Cardiac muscle cell (in vitro differentiated cells and primary cell): ENCODE results near the gene SLC16A1. TPM values are rescaled to one million over a fixed set of nuclear protein-coding genes. Genes with fewer than 3 reads are reported as not detected.
"Not testable (repeated sequence)": the region's sequence is repeated elsewhere in the genome, so short reads cannot be mapped to it uniquely, and the experiment has no call there.

Experiments used
- DNase-seq, 2 donors: peaks; one replicate each; pipeline versions ENCODE4 v3.0.0 to v3.0.0-alpha.2; 2010 to 2017; ENCODE audit warnings: low read depth in 1 of 2, low spot score in 1 of 2
- H3K27ac ChIP-seq: fragments of 200-600 bp; sonication (generic); 2 replicates; pipeline ENCODE4 v1.5.1; 2016
- H3K27me3 ChIP-seq: fragments of 200-600 bp; sonication (generic); 2 replicates; pipeline ENCODE4 v1.6.0; 2016; ENCODE audit warnings: control low read depth
- H3K36me3 ChIP-seq: fragments of 200-600 bp; sonication (generic); 2 replicates; pipeline ENCODE4 v1.5.1; 2016; ENCODE audit warnings: control low read depth
- H3K4me1 ChIP-seq: fragments of 200-600 bp; sonication (generic); 2 replicates; pipeline ENCODE4 v1.8.1; 2017; ENCODE audit warnings: low read depth, mild to moderate bottlenecking, mixed run types
- H3K4me3 ChIP-seq: fragments of 200-600 bp; sonication (generic); 2 replicates; pipeline ENCODE4 v1.5.1; 2016; ENCODE audit warnings: mild to moderate bottlenecking
- H3K9me3 ChIP-seq: fragments of 200-600 bp; sonication (generic); 2 replicates; pipeline ENCODE4 v1.5.1; 2017; ENCODE audit warnings: low read depth, mild to moderate bottlenecking, control low read depth
- CTCF ChIP-seq: IDR thresholded peaks from 2 replicates; pipeline ENCODE4 v1.5.1; 2012; ENCODE audit warnings: low read depth, mild to moderate bottlenecking, low read length
- polyA plus RNA-seq: library from polyadenylated mRNA; unstranded; fragments of >200 nt; fragmentation: Nextera tagmentation; extraction: Ambion mirVana; gene quantifications from 2 replicates; pipeline ENCODE4 v1.2.1, GENCODE V29; 2016
- total RNA-seq: library from RNA; depleted of rRNA; stranded (reverse); fragments of >200 nt; gene quantifications from 2 replicates; pipeline ENCODE4 v1.2.3, GENCODE V29; 2016

The SLC16A1 gene
- total and polyA plus RNA-seq, 2 experiments from 2014 or later = 130 to 146 TPM

GRCh38 chr1:112888630-112889029 lies 67.4 kb downstream of the SLC16A1 start:
- no peaks in the 10 kb centered on the region for H3K9me3 ChIP-seq
- no peak overlapping the region for H3K4me3 ChIP-seq
- no peak overlapping the region for H3K27ac ChIP-seq
- H3K4me1 ChIP-seq = no peaks in the 10 kb centered on the region
- no peak for TF ChIP-seq CTCF
- no peaks in the 10 kb centered on the region for H3K36me3 ChIP-seq
- no peaks in the 10 kb centered on the region for H3K27me3 ChIP-seq
- no peak for DNase-seq

GRCh38 chr1:112887599-112888283 lies 68.3 kb downstream of the SLC16A1 start:
- no peaks in the 10 kb centered on the region for H3K4me1 ChIP-seq
- peak in 1 of 2 donors; percentile 31 for DNase-seq
- no peaks in the 10 kb centered on the region for H3K9me3 ChIP-seq
- no peak for TF ChIP-seq CTCF
- H3K27ac ChIP-seq = no peak overlapping the region
- no peak overlapping the region for H3K4me3 ChIP-seq
- H3K36me3 ChIP-seq = no peaks in the 10 kb centered on the region
- no peaks in the 10 kb centered on the region for H3K27me3 ChIP-seq

GRCh38 chr1:112884996-112885395 lies 71.0 kb downstream of the SLC16A1 start:
- DNase-seq = not testable (repeated sequence)

GRCh38 chr1:112882271-112882744 lies 73.7 kb downstream of the SLC16A1 start:
- peak in 1 of 2 donors; percentile 18 for DNase-seq
- Histone ChIP-seq H3K4me3 (no peak overlapping the region), H3K36me3 (no peaks in the 10 kb centered on the region), H3K4me1 (no peaks in the 10 kb centered on the region), H3K9me3 (no peaks in the 10 kb centered on the region), H3K27ac (no peak overlapping the region), H3K27me3 (no peaks in the 10 kb centered on the region)
- no peak for TF ChIP-seq CTCF

More at GRCh38 chr1:112884996-112885395, 71.0 kb downstream of the SLC16A1 start:
- not testable (repeated sequence) for H3K27ac ChIP-seq, H3K27me3 ChIP-seq, H3K4me1 ChIP-seq, H3K9me3 ChIP-seq, H3K36me3 ChIP-seq, H3K4me3 ChIP-seq

- H3K4me3 ChIP-seq = no peak overlapping the region
- H3K9me3 ChIP-seq = no peaks in the 10 kb centered on the region
- no peak overlapping the region for H3K27ac ChIP-seq
- no peak for DNase-seq
- H3K4me1 ChIP-seq = no peaks in the 10 kb centered on the region
- no peak for TF ChIP-seq CTCF
- no peaks in the 10 kb centered on the region for H3K36me3 ChIP-seq
- no peaks in the 10 kb centered on the region for H3K27me3 ChIP-seq
Observed at GRCh38 chr1:112881742-112882127, 74.3 kb downstream of the SLC16A1 start.

- H3K36me3 ChIP-seq = no peaks in the 10 kb centered on the region
- no peak for TF ChIP-seq CTCF
- no peaks in the 10 kb centered on the region for H3K4me1 ChIP-seq
- H3K4me3 ChIP-seq = no peak overlapping the region
- no peaks in the 10 kb centered on the region for H3K9me3 ChIP-seq
- no peak for DNase-seq
- no peak overlapping the region for H3K27ac ChIP-seq
- no peaks in the 10 kb centered on the region for H3K27me3 ChIP-seq
Observed at GRCh38 chr1:112879834-112880233, 76.2 kb downstream of the SLC16A1 start.
